Measurements from ENCODE around the gene ZNF195.

DNA sequence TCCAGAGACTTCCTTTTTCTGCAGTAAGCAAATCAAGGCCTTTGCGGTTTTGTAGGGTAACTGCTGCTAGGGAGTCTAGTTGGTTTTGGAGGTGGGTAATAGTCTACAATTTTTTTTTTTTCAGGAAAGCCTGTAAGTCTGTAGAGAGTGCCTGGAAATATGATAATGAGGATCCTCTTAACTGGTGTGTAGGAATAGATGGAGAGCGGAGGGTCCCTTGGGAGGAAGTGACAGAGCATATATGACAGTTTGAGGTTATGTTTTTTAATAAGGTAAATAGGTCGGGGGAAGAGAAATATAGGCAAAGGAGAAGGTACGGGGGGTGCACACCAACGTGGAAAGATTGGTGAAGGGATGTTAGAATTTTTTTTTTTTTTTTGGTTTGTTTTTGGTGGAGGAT is 25.9 kb downstream of the ZNF195 start:
- TF ChIP-seq, protein P1, sequence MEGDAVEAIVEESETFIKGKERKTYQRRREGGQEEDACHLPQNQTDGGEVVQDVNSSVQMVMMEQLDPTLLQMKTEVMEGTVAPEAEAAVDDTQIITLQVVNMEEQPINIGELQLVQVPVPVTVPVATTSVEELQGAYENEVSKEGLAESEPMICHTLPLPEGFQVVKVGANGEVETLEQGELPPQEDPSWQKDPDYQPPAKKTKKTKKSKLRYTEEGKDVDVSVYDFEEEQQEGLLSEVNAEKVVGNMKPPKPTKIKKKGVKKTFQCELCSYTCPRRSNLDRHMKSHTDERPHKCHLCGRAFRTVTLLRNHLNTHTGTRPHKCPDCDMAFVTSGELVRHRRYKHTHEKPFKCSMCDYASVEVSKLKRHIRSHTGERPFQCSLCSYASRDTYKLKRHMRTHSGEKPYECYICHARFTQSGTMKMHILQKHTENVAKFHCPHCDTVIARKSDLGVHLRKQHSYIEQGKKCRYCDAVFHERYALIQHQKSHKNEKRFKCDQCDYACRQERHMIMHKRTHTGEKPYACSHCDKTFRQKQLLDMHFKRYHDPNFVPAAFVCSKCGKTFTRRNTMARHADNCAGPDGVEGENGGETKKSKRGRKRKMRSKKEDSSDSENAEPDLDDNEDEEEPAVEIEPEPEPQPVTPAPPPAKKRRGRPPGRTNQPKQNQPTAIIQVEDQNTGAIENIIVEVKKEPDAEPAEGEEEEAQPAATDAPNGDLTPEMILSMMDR (IDR thresholded peaks at IDR 0.05), result no peak
- no peak for TF ChIP-seq POLR2A (IDR thresholded peaks at IDR 0.05)
